ENCODE results near the gene KRTAP12-1.

DNA sequence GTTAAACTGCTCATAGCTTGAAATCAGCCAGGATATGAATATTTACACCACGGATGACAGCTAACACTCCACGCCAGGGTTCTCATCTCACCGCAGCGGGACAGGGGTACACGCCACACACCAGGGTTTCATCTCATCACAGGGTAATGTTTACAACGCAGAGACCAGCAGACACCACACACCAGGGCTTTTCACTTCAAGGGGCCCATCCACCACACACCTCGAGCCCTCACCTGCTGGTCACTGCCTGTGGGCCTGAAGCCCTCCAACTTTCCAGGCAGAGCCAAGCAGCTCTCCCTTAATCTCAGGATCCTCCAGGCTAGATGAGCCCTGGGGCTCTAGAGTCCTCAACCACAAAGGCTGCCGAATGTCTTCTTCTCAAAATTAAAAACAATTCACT lies 13.7 kb upstream of the KRTAP12-1 start:
- TF ChIP-seq, protein P1, sequence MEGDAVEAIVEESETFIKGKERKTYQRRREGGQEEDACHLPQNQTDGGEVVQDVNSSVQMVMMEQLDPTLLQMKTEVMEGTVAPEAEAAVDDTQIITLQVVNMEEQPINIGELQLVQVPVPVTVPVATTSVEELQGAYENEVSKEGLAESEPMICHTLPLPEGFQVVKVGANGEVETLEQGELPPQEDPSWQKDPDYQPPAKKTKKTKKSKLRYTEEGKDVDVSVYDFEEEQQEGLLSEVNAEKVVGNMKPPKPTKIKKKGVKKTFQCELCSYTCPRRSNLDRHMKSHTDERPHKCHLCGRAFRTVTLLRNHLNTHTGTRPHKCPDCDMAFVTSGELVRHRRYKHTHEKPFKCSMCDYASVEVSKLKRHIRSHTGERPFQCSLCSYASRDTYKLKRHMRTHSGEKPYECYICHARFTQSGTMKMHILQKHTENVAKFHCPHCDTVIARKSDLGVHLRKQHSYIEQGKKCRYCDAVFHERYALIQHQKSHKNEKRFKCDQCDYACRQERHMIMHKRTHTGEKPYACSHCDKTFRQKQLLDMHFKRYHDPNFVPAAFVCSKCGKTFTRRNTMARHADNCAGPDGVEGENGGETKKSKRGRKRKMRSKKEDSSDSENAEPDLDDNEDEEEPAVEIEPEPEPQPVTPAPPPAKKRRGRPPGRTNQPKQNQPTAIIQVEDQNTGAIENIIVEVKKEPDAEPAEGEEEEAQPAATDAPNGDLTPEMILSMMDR (IDR thresholded peaks at IDR 0.05), result no peak
- no peak for TF ChIP-seq POLR2A (IDR thresholded peaks at IDR 0.05)

Measured in tibial nerve (tissue), 3 donors.